Measurements from ENCODE around the gene ACOT6. TPM values are rescaled to one million over a fixed set of nuclear protein-coding genes. Genes with fewer than 3 reads are reported as not detected.

Gene ACOT6
- polyA plus RNA-seq, 2 of the 4 experiments (the other 2 are of a cell fraction): not detected

DNA sequence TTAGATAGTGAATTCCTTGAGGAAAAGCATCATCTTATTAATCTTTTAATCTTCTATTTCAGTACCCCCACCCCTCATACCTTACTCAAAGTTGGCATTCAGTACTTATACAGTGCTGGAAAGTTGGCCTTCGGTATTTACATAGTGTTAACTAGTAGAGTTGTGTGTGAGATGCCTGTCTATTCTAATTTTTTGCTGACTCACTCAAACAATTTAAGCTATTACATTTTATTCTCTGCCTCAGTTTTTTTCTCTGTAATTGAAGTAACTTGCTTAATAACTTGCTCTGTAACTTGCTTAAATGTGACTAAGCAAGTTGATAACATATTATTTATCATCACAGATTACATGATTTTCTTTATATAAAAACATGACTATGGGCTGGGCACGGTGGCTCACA, 52.8 kb downstream of the ACOT6 start:
- no peak overlapping the region for H3K4me3 ChIP-seq
- DNase-seq (ENCODE audit: low read depth in 1 of 2, low spot score in 1 of 2) (no peak), FAIRE-seq (no peak), ATAC-seq (no peak)
- H3K27ac ChIP-seq: peak overlapping the region in 1 of 2 experiments; percentile 62; a peak in 3 of 6 replicates
- no peaks in the 10 kb centered on the region for H3K9me3 ChIP-seq
- POLR2A ChIA-PET: no interaction called here
- WGBS (ENCODE audit: missing lambda C conversion rate): 67% methylated on average over 2 of the region's 2 CpGs
- CTCF ChIA-PET: interaction anchor here (1.0 to 1.4 kb wide), 2 partner anchors 9 to 18 kb away, joined by 3 read pairs; no protein-coding TSS in a partner anchor
- peak overlapping the region; percentile 0; the same call in 1 of the 3 replicates for H3K4me2 ChIP-seq
- TF ChIP-seq, protein P1, sequence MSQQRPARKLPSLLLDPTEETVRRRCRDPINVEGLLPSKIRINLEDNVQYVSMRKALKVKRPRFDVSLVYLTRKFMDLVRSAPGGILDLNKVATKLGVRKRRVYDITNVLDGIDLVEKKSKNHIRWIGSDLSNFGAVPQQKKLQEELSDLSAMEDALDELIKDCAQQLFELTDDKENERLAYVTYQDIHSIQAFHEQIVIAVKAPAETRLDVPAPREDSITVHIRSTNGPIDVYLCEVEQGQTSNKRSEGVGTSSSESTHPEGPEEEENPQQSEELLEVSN (IDR thresholded peaks at IDR 0.05; ENCODE audit: borderline replicate concordance, low read depth): no peak
- TF ChIP-seq MAFK (IDR thresholded peaks at IDR 0.05; ENCODE audit: partially characterized antibody) (peak; percentile 93), NFE2L2 (conservative IDR thresholded peaks at IDR 0.05; ENCODE audit: low read length) (peak; percentile 82), HOXB13 (CRISPR knock-in tag; IDR thresholded peaks at IDR 0.05; ENCODE audit: low read depth) (no peak), ZNF302 (CRISPR knock-in tag; IDR thresholded peaks at IDR 0.05) (no peak)
- peaks cover 35% of the 10 kb centered on the region for H3K4me1 ChIP-seq

DNA sequence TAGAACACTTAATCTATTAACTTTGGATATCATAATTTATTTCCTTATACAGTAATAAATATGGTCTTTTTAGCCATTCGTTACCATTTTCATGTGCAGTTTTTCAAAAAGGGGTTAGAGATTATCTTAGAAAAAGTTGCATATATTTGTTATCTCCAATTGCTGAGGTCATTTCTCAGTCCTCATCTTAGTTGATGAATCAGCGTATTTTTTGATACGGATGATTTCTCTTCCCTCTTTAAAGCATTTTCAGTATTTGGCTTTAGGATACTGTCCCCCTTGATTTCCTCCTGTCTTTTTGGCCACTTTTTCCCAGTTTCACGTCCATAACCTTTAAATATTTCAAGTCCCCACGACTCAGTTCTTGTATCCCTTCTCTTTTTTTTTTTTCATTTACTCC, 54.3 kb downstream of the ACOT6 start:
- 87% methylated on average over 5 of the region's 5 CpGs for WGBS (ENCODE audit: missing lambda C conversion rate)
- no peak overlapping the region for H3K4me2 ChIP-seq
- H3K4me1 ChIP-seq: peaks cover 35% of the 10 kb centered on the region
- H3K9me3 ChIP-seq: no peaks in the 10 kb centered on the region
- H3K4me3 ChIP-seq: no peak overlapping the region
- ChIA-PET POLR2A (no interaction called here), CTCF (interaction anchor here (1.5 kb wide), 1 partner anchor 15 kb away, joined by 5 read pairs; no protein-coding TSS in a partner anchor)
- ATAC-seq (no peak), FAIRE-seq (no peak), DNase-seq (ENCODE audit: low read depth in 1 of 2, low spot score in 1 of 2) (no peak)
- no peak overlapping the region for H3K27ac ChIP-seq
- TF ChIP-seq, protein P1 (IDR thresholded peaks at IDR 0.05; ENCODE audit: borderline replicate concordance, low read depth): no peak
- TF ChIP-seq, protein P2, sequence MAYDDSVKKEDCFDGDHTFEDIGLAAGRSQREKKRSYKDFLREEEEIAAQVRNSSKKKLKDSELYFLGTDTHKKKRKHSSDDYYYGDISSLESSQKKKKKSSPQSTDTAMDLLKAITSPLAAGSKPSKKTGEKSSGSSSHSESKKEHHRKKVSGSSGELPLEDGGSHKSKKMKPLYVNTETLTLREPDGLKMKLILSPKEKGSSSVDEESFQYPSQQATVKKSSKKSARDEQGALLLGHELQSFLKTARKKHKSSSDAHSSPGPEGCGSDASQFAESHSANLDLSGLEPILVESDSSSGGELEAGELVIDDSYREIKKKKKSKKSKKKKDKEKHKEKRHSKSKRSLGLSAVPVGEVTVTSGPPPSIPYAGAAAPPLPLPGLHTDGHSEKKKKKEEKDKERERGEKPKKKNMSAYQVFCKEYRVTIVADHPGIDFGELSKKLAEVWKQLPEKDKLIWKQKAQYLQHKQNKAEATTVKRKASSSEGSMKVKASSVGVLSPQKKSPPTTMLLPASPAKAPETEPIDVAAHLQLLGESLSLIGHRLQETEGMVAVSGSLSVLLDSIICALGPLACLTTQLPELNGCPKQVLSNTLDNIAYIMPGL (CRISPR knock-in tag; IDR thresholded peaks at IDR 0.05; ENCODE audit: borderline replicate concordance): no peak
- TF ChIP-seq HOXB5 (CRISPR knock-in tag; IDR thresholded peaks at IDR 0.05): no peak
- peak; percentile 91 for TF ChIP-seq MAFK (IDR thresholded peaks at IDR 0.05; ENCODE audit: partially characterized antibody)
- no peak for TF ChIP-seq PHF8 (IDR thresholded peaks at IDR 0.05; ENCODE audit: borderline replicate concordance, low read depth)
- no peak for TF ChIP-seq CHD4 (IDR thresholded peaks at IDR 0.05; ENCODE audit: borderline replicate concordance)
- TF ChIP-seq NR3C1 (IDR thresholded peaks at IDR 0.05): no peak
- no peak for TF ChIP-seq ZSCAN20 (CRISPR knock-in tag; IDR thresholded peaks at IDR 0.05)

DNA sequence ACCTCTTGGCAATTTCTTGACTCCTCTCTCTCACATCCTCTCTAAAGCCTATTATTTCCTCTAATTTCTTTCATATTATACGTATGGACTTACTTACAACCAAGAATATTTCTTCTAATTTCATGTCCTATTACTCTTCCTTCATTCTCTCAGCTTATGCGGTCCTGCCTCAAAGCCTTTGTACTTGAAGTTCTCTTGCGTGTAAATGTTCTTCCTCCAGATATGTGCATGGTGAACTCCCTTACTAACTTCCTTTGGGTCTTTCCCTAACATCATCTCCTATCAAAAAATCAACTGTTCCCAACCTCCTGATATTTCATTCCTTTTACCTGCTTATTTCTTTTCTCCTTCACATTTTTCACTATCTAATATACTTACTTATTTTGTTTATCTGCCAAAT, 55.5 kb downstream of the ACOT6 start:
- WGBS (ENCODE audit: missing lambda C conversion rate): 89% methylated on average over 3 of the region's 3 CpGs
- no peak for ATAC-seq

More for the DNA sequence above, 55.5 kb downstream of the ACOT6 start:
- Histone ChIP-seq H3K4me2 (no peak overlapping the region), H3K4me1 (peaks cover 26% of the 10 kb centered on the region), H3K4me3 (no peak overlapping the region), H3K27ac (no peak overlapping the region), H3K9me3 (no peaks in the 10 kb centered on the region)
- ChIA-PET CTCF (interaction anchor here (0.9 to 1.7 kb wide), 3 partner anchors 14 to 24 kb away, joined by 4 to 5 read pairs (median 5); no protein-coding TSS in a partner anchor), POLR2A (no interaction called here)
- DNase-seq (ENCODE audit: low read depth in 1 of 2, low spot score in 1 of 2) (no peak), FAIRE-seq (no peak)
- TF ChIP-seq SMC3 (IDR thresholded peaks at IDR 0.05) (no peak), RFX5 (IDR thresholded peaks at IDR 0.05) (no peak), HOXA7 (CRISPR knock-in tag; IDR thresholded peaks at IDR 0.05) (no peak), ZFP36 (IDR thresholded peaks at IDR 0.05; ENCODE audit: borderline replicate concordance, partially characterized antibody) (no peak), ZC3H11A (IDR thresholded peaks at IDR 0.05) (no peak), RAD21 (conservative IDR thresholded peaks at IDR 0.05 in 1 of 2, IDR thresholded peaks at IDR 0.05 in 1 of 2) (no peak), BHLHE40 (IDR thresholded peaks at IDR 0.05; ENCODE audit: low read depth, low read length) (no peak), EHF (CRISPR knock-in tag; IDR thresholded peaks at IDR 0.05) (no peak), POLR2A (IDR thresholded peaks at IDR 0.05; ENCODE audit: low read length) (no peak), RCOR1 (IDR thresholded peaks at IDR 0.05; ENCODE audit: low read depth, low read length) (no peak), NR3C1 (IDR thresholded peaks at IDR 0.05) (no peak), CBX8 (IDR thresholded peaks at IDR 0.05) (no peak), MYC (IDR thresholded peaks at IDR 0.05; ENCODE audit: borderline replicate concordance, low read length) (no peak), NPAS2 (CRISPR knock-in tag; IDR thresholded peaks at IDR 0.05; ENCODE audit: borderline replicate concordance) (no peak)
- TF ChIP-seq, protein P3, sequence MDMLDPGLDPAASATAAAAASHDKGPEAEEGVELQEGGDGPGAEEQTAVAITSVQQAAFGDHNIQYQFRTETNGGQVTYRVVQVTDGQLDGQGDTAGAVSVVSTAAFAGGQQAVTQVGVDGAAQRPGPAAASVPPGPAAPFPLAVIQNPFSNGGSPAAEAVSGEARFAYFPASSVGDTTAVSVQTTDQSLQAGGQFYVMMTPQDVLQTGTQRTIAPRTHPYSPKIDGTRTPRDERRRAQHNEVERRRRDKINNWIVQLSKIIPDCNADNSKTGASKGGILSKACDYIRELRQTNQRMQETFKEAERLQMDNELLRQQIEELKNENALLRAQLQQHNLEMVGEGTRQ (IDR thresholded peaks at IDR 0.05): no peak
- TF ChIP-seq, protein P4, sequence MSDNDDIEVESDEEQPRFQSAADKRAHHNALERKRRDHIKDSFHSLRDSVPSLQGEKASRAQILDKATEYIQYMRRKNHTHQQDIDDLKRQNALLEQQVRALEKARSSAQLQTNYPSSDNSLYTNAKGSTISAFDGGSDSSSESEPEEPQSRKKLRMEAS (IDR thresholded peaks at IDR 0.05): no peak
- TF ChIP-seq, protein P1 (IDR thresholded peaks at IDR 0.05; ENCODE audit: borderline replicate concordance, low read depth): no peak

Measured in A549 (cell line).